Measurements from ENCODE around the gene MRPL50. TPM values are rescaled to one million over a fixed set of nuclear protein-coding genes. Genes with fewer than 3 reads are reported as not detected.

MRPL50 gene
- total RNA-seq, 1 donor from 2014 or later, result 10.9 TPM

- Histone ChIP-seq H3K36me3 (no peaks in the 10 kb centered on the region), H3K27ac (no peak overlapping the region)
- no peak for ATAC-seq
Observed at GRCh38 chr9:101427957-101428655, 29.7 kb upstream of the MRPL50 start.

GRCh38 chr9:101427358-101427757 is 28.9 kb upstream of the MRPL50 start:
- Histone ChIP-seq H3K4me1 (no peaks in the 10 kb centered on the region), H3K36me3 (no peaks in the 10 kb centered on the region), H3K4me3 (no peak overlapping the region), H3K9me3 (no peaks in the 10 kb centered on the region), H3K27me3 (ENCODE audit: low read depth) (no peaks in the 10 kb centered on the region), H3K27ac (no peak overlapping the region)
- no peak for TF ChIP-seq CTCF (IDR thresholded peaks at IDR 0.05)
- DNase-seq, result no peak
- no peak for ATAC-seq
- intact Hi-C loops (cut with DNase I), result no loop called here

More at GRCh38 chr9:101427957-101428655, 29.7 kb upstream of the MRPL50 start:
- intact Hi-C loops (cut with DNase I), result no loop called here
- Histone ChIP-seq H3K27me3 (ENCODE audit: low read depth) (no peaks in the 10 kb centered on the region), H3K4me1 (no peaks in the 10 kb centered on the region), H3K9me3 (no peaks in the 10 kb centered on the region), H3K4me3 (no peak overlapping the region)
- DNase-seq, result no peak
- no peak for TF ChIP-seq CTCF (IDR thresholded peaks at IDR 0.05)

- TF ChIP-seq CTCF (IDR thresholded peaks at IDR 0.05), result no peak
- Histone ChIP-seq H3K9me3 (peaks cover 22% of the 10 kb centered on the region), H3K4me3 (no peak overlapping the region), H3K27ac (no peak overlapping the region), H3K4me1 (no peaks in the 10 kb centered on the region), H3K27me3 (ENCODE audit: low read depth) (no peaks in the 10 kb centered on the region), H3K36me3 (no peaks in the 10 kb centered on the region)
- intact Hi-C loops (cut with DNase I), result no loop called here
- peak; percentile 27 to 54 for ATAC-seq
- DNase-seq, result peak; percentile 44
Observed at GRCh38 chr9:101421653-101422065, 23.2 kb upstream of the MRPL50 start.

GRCh38 chr9:101419863-101420262 is 21.4 kb upstream of the MRPL50 start:
- DNase-seq (no peak), ATAC-seq (no peak)
- Histone ChIP-seq H3K9me3 (peaks cover 33% of the 10 kb centered on the region), H3K27ac (no peak overlapping the region), H3K27me3 (ENCODE audit: low read depth) (no peaks in the 10 kb centered on the region), H3K4me3 (no peak overlapping the region), H3K36me3 (no peaks in the 10 kb centered on the region), H3K4me1 (no peaks in the 10 kb centered on the region)
- intact Hi-C loops (cut with DNase I), result no loop called here
- no peak for TF ChIP-seq CTCF (IDR thresholded peaks at IDR 0.05)

GRCh38 chr9:101418518-101419430 is 20.4 kb upstream of the MRPL50 start:
- peaks cover 44% of the 10 kb centered on the region for H3K9me3 ChIP-seq
- intact Hi-C loops (cut with DNase I), result no loop called here
- ATAC-seq (no peak), DNase-seq (no peak)
- no peaks in the 10 kb centered on the region for H3K36me3 ChIP-seq
- H3K4me3 ChIP-seq, result no peak overlapping the region
- H3K27ac ChIP-seq, result no peak overlapping the region
- H3K27me3 ChIP-seq (ENCODE audit: low read depth), result no peaks in the 10 kb centered on the region
- TF ChIP-seq CTCF (IDR thresholded peaks at IDR 0.05), result no peak
- no peaks in the 10 kb centered on the region for H3K4me1 ChIP-seq

All from lower lobe of right lung (tissue), 2 donors.